Ascending aorta (tissue), 2 donors: ENCODE results near the gene VPS35L. TPM values are rescaled to one million over a fixed set of nuclear protein-coding genes. Genes with fewer than 3 reads are reported as not detected.

ENCODE experiments used
- DNase-seq, 2 donors: peaks; one replicate each; pipeline ENCODE4 v3.0.0-alpha.2; 2019; ENCODE audit warnings: low spot score in 2 of 2
- H3K27ac ChIP-seq, 2 donors: fragments of 200-600 bp; sonication (generic); one replicate each; pipeline ENCODE4 v1.5.1; 2016 to 2017; ENCODE audit warnings: mild to moderate bottlenecking in 1 of 2
- H3K27me3 ChIP-seq: fragments of 200-600 bp; sonication (generic); one replicate; pipeline ENCODE4 v1.5.1; 2017
- H3K36me3 ChIP-seq, 2 donors: fragments of 200-600 bp; sonication (generic); one replicate each; pipeline ENCODE4 v1.5.1; 2016
- H3K4me1 ChIP-seq, 2 donors: fragments of 200-600 bp; sonication (generic); one replicate each; pipeline ENCODE4 v1.5.1; 2016 to 2017; ENCODE audit warnings: mild to moderate bottlenecking in 1 of 2
- H3K4me3 ChIP-seq, 2 donors: fragments of 200-600 bp; sonication (generic); one replicate each; pipeline ENCODE4 v1.5.1; 2016 to 2017; ENCODE audit warnings: mild to moderate bottlenecking in 1 of 2
- H3K9me3 ChIP-seq, 2 donors: fragments of 200-600 bp; sonication (generic); one replicate each; pipeline ENCODE4 v1.5.1; 2016
- CTCF ChIP-seq, 3 experiments: fragments of 200-600 bp in 2 of 3; fragments of 450-650 bp in 1 of 3; sonication (generic) in 2 of 3; IDR thresholded peaks; one replicate each; pipeline ENCODE4 v1.5.1; 2016 to 2019; ENCODE audit warnings: antibody characterized with exemption in 3 of 3, mild to moderate bottlenecking in 1 of 3, moderate library complexity in 1 of 3
- intact Hi-C: fragments of 100-400 bp; cut with DNase I; formaldehyde crosslinking; loops from one replicate; pipeline ENCODE4 v1.15.1; 2023
- total RNA-seq: library from RNA; depleted of rRNA; stranded (reverse); fragments of >200 nt; gene quantifications from one replicate; pipeline ENCODE4 v1.1.0, GENCODE V29; 2016

The VPS35L gene
- total RNA-seq, 1 donor from 2014 or later: 44.4 TPM

GRCh38 chr16:19618876-19619275 is 63.4 kb downstream of the VPS35L start:
- peaks cover 19 to 23% of the 10 kb centered on the region in 2 donors for H3K36me3 ChIP-seq
- intact Hi-C loops: no loop called here
- TF ChIP-seq CTCF (IDR thresholded peaks at IDR 0.05): no peak
- no peaks in the 10 kb centered on the region for H3K4me1 ChIP-seq
- H3K27ac ChIP-seq: no peak overlapping the region
- DNase-seq: no peak
- no peaks in the 10 kb centered on the region for H3K9me3 ChIP-seq
- H3K4me3 ChIP-seq: no peak overlapping the region
- H3K27me3 ChIP-seq: no peaks in the 10 kb centered on the region

- Histone ChIP-seq H3K36me3 (peaks cover 34 to 36% of the 10 kb centered on the region in 2 donors), H3K27ac (no peak overlapping the region), H3K27me3 (no peaks in the 10 kb centered on the region), H3K4me3 (no peak overlapping the region), H3K9me3 (no peaks in the 10 kb centered on the region), H3K4me1 (no peaks in the 10 kb centered on the region)
- TF ChIP-seq CTCF (IDR thresholded peaks at IDR 0.05): no peak
- intact Hi-C loops: no loop called here
- DNase-seq: no peak
Observed at GRCh38 chr16:19621445-19621844, 65.9 kb downstream of the VPS35L start.

GRCh38 chr16:19625039-19625438 is 69.5 kb downstream of the VPS35L start:
- no peak for TF ChIP-seq CTCF (IDR thresholded peaks at IDR 0.05)
- Histone ChIP-seq H3K4me1 (no peaks in the 10 kb centered on the region), H3K27ac (no peak overlapping the region), H3K9me3 (no peaks in the 10 kb centered on the region), H3K27me3 (no peaks in the 10 kb centered on the region), H3K36me3 (peaks cover 43 to 48% of the 10 kb centered on the region in 2 donors), H3K4me3 (no peak overlapping the region)
- no peak for DNase-seq
- intact Hi-C loops: no loop called here

GRCh38 chr16:19636436-19637267 is 81.1 kb downstream of the VPS35L start:
- H3K27ac ChIP-seq: peak overlapping the region in 1 of 2 donors; percentile 8

GRCh38 chr16:19639986-19640421 is 84.5 kb downstream of the VPS35L start:
- Histone ChIP-seq H3K27ac (no peak overlapping the region), H3K4me1 (peaks cover 0 to 9% of the 10 kb centered on the region in 2 donors), H3K9me3 (no peaks in the 10 kb centered on the region), H3K36me3 (peaks cover 15 to 33% of the 10 kb centered on the region in 2 donors), H3K27me3 (no peaks in the 10 kb centered on the region), H3K4me3 (no peak overlapping the region)
- no peak for TF ChIP-seq CTCF (IDR thresholded peaks at IDR 0.05)
- intact Hi-C loops: loop anchor here (5.0 to 10.0 kb wide), 2 partner anchors 55 to 77 kb away; partner anchors contain the start of genes IQCK and KNOP1
- DNase-seq: no peak

More at GRCh38 chr16:19636436-19637267, 81.1 kb downstream of the VPS35L start:
- Histone ChIP-seq H3K27me3 (no peaks in the 10 kb centered on the region), H3K4me3 (no peak overlapping the region), H3K4me1 (peaks cover 0 to 2% of the 10 kb centered on the region in 2 donors), H3K9me3 (no peaks in the 10 kb centered on the region), H3K36me3 (peaks cover 12 to 60% of the 10 kb centered on the region in 2 donors)
- TF ChIP-seq CTCF (IDR thresholded peaks at IDR 0.05): no peak
- no peak for DNase-seq
- intact Hi-C loops: no loop called here
